ENCODE data around the gene BIRC3. TPM values are rescaled to one million over a fixed set of nuclear protein-coding genes. Genes with fewer than 3 reads are reported as not detected.

BIRC3 gene
- total RNA-seq, 1 experiment from 2014 or later = 2.5 TPM

GRCh38 chr11:102328748-102329147 lies 11.5 kb downstream of the BIRC3 start:
- ChIA-PET POLR2A (ENCODE audit: low non-redundant PET) (no interaction called here), CTCF (no interaction called here)
- Histone ChIP-seq H3K4me1 (ENCODE audit: insufficient read depth, low read length, poor library complexity, severe bottlenecking) (no peaks in the 10 kb centered on the region), H3K27ac (ENCODE audit: low read depth, low read length, poor library complexity, severe bottlenecking) (no peak overlapping the region), H3K27me3 (replicated peaks; ENCODE audit: insufficient read depth, low read depth, low read length, poor library complexity) (no peaks in the 10 kb centered on the region), H3K4me3 (ENCODE audit: low read depth, low read length, poor library complexity, severe bottlenecking) (no peak overlapping the region), H3K36me3 (ENCODE audit: insufficient read depth, low read length, poor library complexity, severe bottlenecking) (no peaks in the 10 kb centered on the region), H3K9me3 (ENCODE audit: low read depth, low read length, poor library complexity, severe bottlenecking) (no peaks in the 10 kb centered on the region)
- TF ChIP-seq CTCF (conservative IDR thresholded peaks at IDR 0.05; ENCODE audit: low read depth, low read length) (no peak), EZH2 (IDR thresholded peaks at IDR 0.05; ENCODE audit: borderline replicate concordance, low read depth, low read length, poor library complexity, severe bottlenecking) (no peak)
- no peak for DNase-seq (ENCODE audit: low spot score)
- intact Hi-C loops (cut with micrococcal nuclease; ENCODE audit: unreplicated experiment) = no loop called here
- BruUV-seq (replicated peaks) = no TSS peak

GRCh38 chr11:102330231-102330630 lies 12.9 kb downstream of the BIRC3 start:
- no TSS peak for BruUV-seq (replicated peaks)
- Histone ChIP-seq H3K4me3 (ENCODE audit: low read depth, low read length, poor library complexity, severe bottlenecking) (no peak overlapping the region), H3K27ac (ENCODE audit: low read depth, low read length, poor library complexity, severe bottlenecking) (no peak overlapping the region), H3K27me3 (replicated peaks; ENCODE audit: insufficient read depth, low read depth, low read length, poor library complexity) (no peaks in the 10 kb centered on the region), H3K36me3 (ENCODE audit: insufficient read depth, low read length, poor library complexity, severe bottlenecking) (no peaks in the 10 kb centered on the region), H3K4me1 (ENCODE audit: insufficient read depth, low read length, poor library complexity, severe bottlenecking) (no peaks in the 10 kb centered on the region), H3K9me3 (ENCODE audit: low read depth, low read length, poor library complexity, severe bottlenecking) (no peaks in the 10 kb centered on the region)
- TF ChIP-seq EZH2 (IDR thresholded peaks at IDR 0.05; ENCODE audit: borderline replicate concordance, low read depth, low read length, poor library complexity, severe bottlenecking) = no peak
- no peak for DNase-seq (ENCODE audit: low spot score)
- CTCF ChIA-PET = no interaction called here
- intact Hi-C loops (cut with micrococcal nuclease; ENCODE audit: unreplicated experiment) = no loop called here
- POLR2A ChIA-PET (ENCODE audit: low non-redundant PET) = no interaction called here

GRCh38 chr11:102331341-102331740 lies 14.1 kb downstream of the BIRC3 start:
- intact Hi-C loops (cut with micrococcal nuclease; ENCODE audit: unreplicated experiment) = no loop called here

DNA sequence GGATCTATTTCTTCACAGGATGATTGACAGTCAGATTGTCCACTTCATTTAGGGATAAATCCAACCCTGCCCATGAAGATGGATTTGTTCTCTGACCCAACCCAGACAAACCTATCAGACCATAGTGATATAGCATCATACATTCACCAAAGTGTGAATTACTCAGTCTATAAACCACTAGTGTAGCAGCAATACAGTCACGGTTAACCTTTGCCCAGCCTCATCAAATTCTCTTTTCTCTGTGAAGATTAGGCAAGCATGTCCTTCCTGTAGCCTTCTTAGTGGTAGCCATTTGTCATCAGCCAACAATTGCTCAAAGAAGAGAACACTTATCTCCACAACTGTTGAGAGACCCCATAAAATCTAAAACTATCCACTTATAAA lies 15.3 kb downstream of the BIRC3 start:
- Histone ChIP-seq H3K9me3 (ENCODE audit: low read depth, low read length, poor library complexity, severe bottlenecking) (no peaks in the 10 kb centered on the region), H3K36me3 (ENCODE audit: insufficient read depth, low read length, poor library complexity, severe bottlenecking) (no peaks in the 10 kb centered on the region), H3K4me3 (ENCODE audit: low read depth, low read length, poor library complexity, severe bottlenecking) (no peak overlapping the region), H3K27ac (ENCODE audit: low read depth, low read length, poor library complexity, severe bottlenecking) (no peak overlapping the region), H3K27me3 (replicated peaks; ENCODE audit: insufficient read depth, low read depth, low read length, poor library complexity) (no peaks in the 10 kb centered on the region), H3K4me1 (ENCODE audit: insufficient read depth, low read length, poor library complexity, severe bottlenecking) (no peaks in the 10 kb centered on the region)
- no peak for TF ChIP-seq CTCF (conservative IDR thresholded peaks at IDR 0.05; ENCODE audit: low read depth, low read length)
- intact Hi-C loops (cut with micrococcal nuclease; ENCODE audit: unreplicated experiment) = no loop called here
- POLR2A ChIA-PET (ENCODE audit: low non-redundant PET) = no interaction called here
- DNase-seq (ENCODE audit: low spot score) = no peak
- CTCF ChIA-PET = interaction anchor here (0.6 to 1.1 kb wide), 2 partner anchors 9 to 12 kb away, joined by 3 to 4 read pairs; no protein-coding TSS in a partner anchor
- BruUV-seq (replicated peaks) = no TSS peak

More at GRCh38 chr11:102331341-102331740, 14.1 kb downstream of the BIRC3 start:
- CTCF ChIA-PET = interaction anchor here (1.1 kb wide), 1 partner anchor 10 kb away, joined by 4 read pairs; no protein-coding TSS in a partner anchor
- no TSS peak for BruUV-seq (replicated peaks)
- Histone ChIP-seq H3K36me3 (ENCODE audit: insufficient read depth, low read length, poor library complexity, severe bottlenecking) (no peaks in the 10 kb centered on the region), H3K9me3 (ENCODE audit: low read depth, low read length, poor library complexity, severe bottlenecking) (no peaks in the 10 kb centered on the region), H3K27ac (ENCODE audit: low read depth, low read length, poor library complexity, severe bottlenecking) (no peak overlapping the region), H3K27me3 (replicated peaks; ENCODE audit: insufficient read depth, low read depth, low read length, poor library complexity) (no peaks in the 10 kb centered on the region), H3K4me3 (ENCODE audit: low read depth, low read length, poor library complexity, severe bottlenecking) (no peak overlapping the region), H3K4me1 (ENCODE audit: insufficient read depth, low read length, poor library complexity, severe bottlenecking) (no peaks in the 10 kb centered on the region)
- POLR2A ChIA-PET (ENCODE audit: low non-redundant PET) = no interaction called here
- no peak for DNase-seq (ENCODE audit: low spot score)
- no peak for TF ChIP-seq EZH2 (IDR thresholded peaks at IDR 0.05; ENCODE audit: borderline replicate concordance, low read depth, low read length, poor library complexity, severe bottlenecking)
